Measurements from ENCODE around the gene TNFAIP1.

TNFAIP1 gene

GRCh38 chr17:28370035-28370743, 34.6 kb downstream of the TNFAIP1 start, which contains the start of gene VTN:
VTN (minus strand) TSS chr17:28370307; CDS start chr17:28370203, 104 bp downstream.
- H3K4me3 ChIP-seq (ENCODE audit: low read depth, low read length): peak within 1 kb of the TSS; percentile 20; the same call in 1 of the 2 replicates
- no peaks in the 10 kb centered on the region for H3K36me3 ChIP-seq
- peak; percentile 52 for DNase-seq
- H3K4me1 ChIP-seq: peaks cover 5% of the 10 kb centered on the region; the same call in 1 of the 2 replicates
- H3K9me3 ChIP-seq: no peaks in the 10 kb centered on the region
- H3K27me3 ChIP-seq: no peaks in the 10 kb centered on the region
- peak; percentile 13; the same call in 1 of the 2 replicates for TF ChIP-seq CTCF (IDR thresholded peaks at IDR 0.05; ENCODE audit: low read depth, low read length)

DNA sequence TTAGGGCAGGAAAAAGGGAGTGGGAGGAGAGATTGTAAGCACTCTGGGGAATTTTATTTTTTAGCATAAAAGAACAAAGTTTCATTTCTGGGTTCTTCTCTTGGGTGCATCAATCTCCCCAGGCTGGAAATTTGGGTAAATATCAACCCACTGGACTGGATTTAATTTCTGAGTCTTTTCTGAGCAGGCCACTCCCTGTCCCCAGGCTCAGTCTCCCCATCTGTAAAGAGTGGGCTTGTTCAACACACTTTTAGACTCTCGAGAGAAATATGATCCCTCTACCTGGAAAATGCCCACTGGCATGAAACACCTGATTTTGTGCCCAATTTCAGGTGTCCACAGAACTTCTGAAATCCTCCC, 35.2 kb downstream of the TNFAIP1 start:
- no peaks in the 10 kb centered on the region for H3K27me3 ChIP-seq
- H3K4me3 ChIP-seq (ENCODE audit: low read depth, low read length): peak overlapping the region; percentile 20; the same call in 1 of the 2 replicates
- no peak for DNase-seq
- H3K4me1 ChIP-seq: peaks cover 5% of the 10 kb centered on the region; the same call in 1 of the 2 replicates
- TF ChIP-seq CTCF (IDR thresholded peaks at IDR 0.05; ENCODE audit: low read depth, low read length): no peak
- no peaks in the 10 kb centered on the region for H3K36me3 ChIP-seq
- no peaks in the 10 kb centered on the region for H3K9me3 ChIP-seq

DNA sequence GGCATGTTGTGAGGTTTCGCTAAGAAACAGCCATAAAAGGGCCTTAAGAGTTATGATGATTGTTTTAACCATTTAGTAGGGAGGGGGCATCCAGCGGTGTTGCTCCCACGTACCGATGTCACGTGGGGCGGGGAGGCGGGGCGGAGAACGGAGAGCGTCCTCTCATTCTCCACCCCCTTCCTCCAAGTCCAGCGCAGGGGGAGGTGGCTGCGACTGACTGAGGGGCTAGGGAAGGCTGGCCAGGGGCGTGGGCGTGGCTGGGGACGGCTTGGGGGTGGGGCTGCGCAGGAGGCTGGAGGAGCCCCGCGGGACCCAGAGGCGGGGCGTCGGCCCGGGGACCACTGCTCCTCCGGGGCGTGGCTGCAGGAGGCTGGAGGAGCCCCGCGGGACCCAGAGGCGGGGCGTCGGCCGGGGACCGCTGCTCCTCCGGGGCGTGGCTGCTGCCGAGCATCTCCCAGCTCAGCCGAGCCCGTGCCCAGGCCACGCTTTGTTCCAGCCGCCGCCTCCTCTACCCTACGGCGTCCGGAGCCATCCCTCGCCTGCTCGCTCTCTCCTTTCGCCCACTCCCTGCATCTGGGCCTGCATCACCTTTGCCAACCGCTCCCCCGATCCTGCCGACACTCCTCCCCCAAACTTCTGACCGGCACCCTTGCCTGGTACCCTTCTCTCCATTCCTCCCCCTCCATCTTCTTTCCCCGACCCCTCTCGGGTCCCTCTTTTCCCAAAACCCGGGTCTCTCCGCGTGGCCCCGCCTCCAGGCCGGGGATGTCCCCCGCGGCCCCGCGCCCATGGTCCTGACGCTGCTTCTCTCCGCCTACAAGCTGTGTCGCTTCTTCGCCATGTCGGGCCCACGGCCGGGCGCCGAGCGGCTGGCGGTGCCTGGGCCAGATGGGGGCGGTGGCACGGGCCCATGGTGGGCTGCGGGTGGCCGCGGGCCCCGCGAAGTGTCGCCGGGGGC, 36.0 kb downstream of the TNFAIP1 start, which contains the start of gene SARM1:
SARM1 (plus strand) TSS at position 450 of the 958 bp plus-strand sequence; CDS start at position 789, 339 bp downstream.
- H3K4me1 ChIP-seq: peaks cover 5% of the 10 kb centered on the region; the same call in 1 of the 2 replicates
- H3K9me3 ChIP-seq: no peaks in the 10 kb centered on the region
- no peak for TF ChIP-seq CTCF (IDR thresholded peaks at IDR 0.05; ENCODE audit: low read depth, low read length)
- peak; percentile 95 for DNase-seq
- H3K36me3 ChIP-seq: no peaks in the 10 kb centered on the region
- no peaks in the 10 kb centered on the region for H3K27me3 ChIP-seq
- H3K4me3 ChIP-seq (ENCODE audit: low read depth, low read length): peak within 1 kb of the TSS; percentile 77

DNA sequence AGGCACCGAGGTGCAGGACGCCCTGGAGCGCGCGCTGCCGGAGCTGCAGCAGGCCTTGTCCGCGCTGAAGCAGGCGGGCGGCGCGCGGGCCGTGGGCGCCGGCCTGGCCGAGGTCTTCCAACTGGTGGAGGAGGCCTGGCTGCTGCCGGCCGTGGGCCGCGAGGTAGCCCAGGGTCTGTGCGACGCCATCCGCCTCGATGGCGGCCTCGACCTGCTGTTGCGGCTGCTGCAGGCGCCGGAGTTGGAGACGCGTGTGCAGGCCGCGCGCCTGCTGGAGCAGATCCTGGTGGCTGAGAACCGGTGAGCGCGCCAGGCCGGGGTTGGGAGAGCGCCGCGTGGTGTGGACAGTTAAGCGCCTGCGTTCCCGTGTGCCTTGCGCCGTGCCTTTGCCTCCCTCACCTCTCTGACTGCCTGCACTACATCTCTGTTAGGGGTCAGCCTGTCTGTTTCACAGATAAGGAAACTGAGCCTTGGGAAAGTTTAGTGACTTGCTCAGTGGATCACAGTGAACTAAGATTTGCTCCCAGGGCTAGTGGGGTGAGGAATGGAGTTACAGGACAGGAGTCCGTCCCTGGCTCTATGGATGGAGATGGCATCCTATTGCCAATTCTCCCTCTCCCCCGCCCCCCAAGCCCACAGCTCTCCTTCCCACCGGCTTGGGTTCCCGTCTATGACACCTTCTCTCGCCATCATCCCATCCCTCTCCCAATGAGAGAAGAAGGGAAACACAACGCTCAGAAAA, 36.8 kb downstream of the TNFAIP1 start:
- peak; percentile 30 for DNase-seq
- peaks cover 5% of the 10 kb centered on the region; the same call in 1 of the 2 replicates for H3K4me1 ChIP-seq
- H3K4me3 ChIP-seq (ENCODE audit: low read depth, low read length): peak overlapping the region; percentile 77
- TF ChIP-seq CTCF (IDR thresholded peaks at IDR 0.05; ENCODE audit: low read depth, low read length): no peak
- H3K9me3 ChIP-seq: no peaks in the 10 kb centered on the region
- no peaks in the 10 kb centered on the region for H3K27me3 ChIP-seq
- no peaks in the 10 kb centered on the region for H3K36me3 ChIP-seq

DNA sequence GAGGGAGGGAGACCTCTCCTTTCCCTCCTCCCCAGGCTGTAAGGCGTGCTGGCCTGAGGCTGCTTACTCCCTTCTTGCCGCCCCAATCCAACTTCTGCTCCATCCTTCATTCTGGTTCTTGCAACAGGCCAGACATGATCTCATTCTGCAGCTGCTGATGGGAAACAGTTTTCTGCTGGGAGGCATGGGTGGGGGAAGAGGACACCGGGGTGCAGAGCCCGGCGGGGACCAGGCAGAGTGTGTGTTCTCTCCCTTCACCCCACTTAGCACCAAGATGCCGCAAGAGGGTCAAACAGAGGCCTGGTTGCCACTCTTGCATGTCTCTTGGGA, 37.3 kb downstream of the TNFAIP1 start:
- Histone ChIP-seq H3K27me3 (no peaks in the 10 kb centered on the region), H3K9me3 (no peaks in the 10 kb centered on the region), H3K4me1 (peaks cover 5% of the 10 kb centered on the region; the same call in 1 of the 2 replicates), H3K36me3 (no peaks in the 10 kb centered on the region), H3K4me3 (ENCODE audit: low read depth, low read length) (peak overlapping the region; percentile 77)
- no peak for TF ChIP-seq CTCF (IDR thresholded peaks at IDR 0.05; ENCODE audit: low read depth, low read length)
- DNase-seq: no peak
